HG03066 (cell line): Measurements from ENCODE around the gene KPNA2.
"Not testable (repeated sequence)": the region's sequence is repeated elsewhere in the genome, so short reads cannot be mapped to it uniquely, and the experiment has no call there.

Experiments
- ATAC-seq: cut with Tn5 transposase; IDR thresholded peaks from one replicate; pipeline ENCODE4 v1.9.1; 2021; ENCODE audit warnings: low read depth; ENCODE audit not compliant: unreplicated experiment

KPNA2 gene

GRCh38 chr17:68019675-68020408, 15.7 kb upstream of the KPNA2 start:
- ATAC-seq, result peak; percentile 92

DNA sequence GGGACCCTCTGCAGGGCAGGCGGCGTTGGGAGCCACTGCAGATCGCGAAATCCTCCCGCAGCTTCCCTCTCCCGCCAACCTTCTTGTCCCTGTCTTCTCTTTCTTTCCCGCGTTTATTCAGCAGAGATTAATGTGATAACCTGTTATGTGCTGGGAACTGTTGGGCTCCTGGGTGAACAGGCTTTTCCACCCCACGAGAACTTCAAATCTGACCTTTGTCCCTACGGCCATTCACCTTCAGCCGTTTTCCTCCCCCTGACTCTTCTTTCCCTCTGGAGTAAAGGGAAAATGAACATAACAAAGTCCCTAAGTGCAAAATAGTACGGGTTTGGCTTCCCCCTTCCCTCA, 15.2 kb upstream of the KPNA2 start:
- no peak for ATAC-seq

DNA sequence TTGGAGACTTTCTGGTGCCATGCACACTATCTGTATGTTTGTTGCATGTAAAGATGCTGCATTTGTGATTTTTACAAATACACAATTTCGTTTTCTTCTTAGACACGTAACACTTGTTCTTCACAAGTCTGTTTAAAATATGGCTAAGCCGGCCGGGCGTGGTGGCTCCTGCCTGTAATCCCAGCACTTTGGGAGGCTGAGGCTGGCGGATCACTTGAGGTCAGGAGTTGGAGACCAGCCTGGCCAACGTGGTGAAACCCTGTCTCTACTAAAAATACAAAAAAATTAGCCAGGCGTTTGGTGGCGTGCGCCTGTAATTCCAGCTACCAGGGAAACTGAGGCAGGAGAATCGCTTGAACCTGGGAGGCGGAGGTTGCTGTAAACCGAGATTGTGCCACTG, 14.7 kb upstream of the KPNA2 start:
- ATAC-seq, result not testable (repeated sequence)

GRCh38 chr17:68021963-68022362, 13.6 kb upstream of the KPNA2 start:
- ATAC-seq, result no peak

DNA sequence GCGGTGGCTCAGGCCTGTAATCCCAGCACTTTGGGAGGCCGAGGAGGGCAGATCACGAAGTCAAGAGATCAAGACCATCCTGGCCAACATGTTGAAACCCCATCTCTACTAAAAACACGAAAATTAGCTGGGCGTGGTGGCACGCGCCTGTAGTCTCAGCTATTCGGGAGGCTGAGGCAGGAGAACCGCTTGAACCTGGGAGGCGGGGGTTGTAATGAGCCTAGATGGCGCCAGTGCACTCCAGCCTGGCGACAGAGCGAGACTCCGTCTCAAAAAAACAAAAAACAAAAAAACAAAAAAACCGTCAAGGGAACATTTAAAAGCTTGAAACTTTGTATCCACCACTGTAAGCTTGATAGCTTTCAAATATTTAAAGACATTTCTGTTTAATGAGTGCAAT, 13.0 kb upstream of the KPNA2 start:
- not testable (repeated sequence) for ATAC-seq

GRCh38 chr17:68029512-68030215, 5.9 kb upstream of the KPNA2 start:
- no peak for ATAC-seq

DNA sequence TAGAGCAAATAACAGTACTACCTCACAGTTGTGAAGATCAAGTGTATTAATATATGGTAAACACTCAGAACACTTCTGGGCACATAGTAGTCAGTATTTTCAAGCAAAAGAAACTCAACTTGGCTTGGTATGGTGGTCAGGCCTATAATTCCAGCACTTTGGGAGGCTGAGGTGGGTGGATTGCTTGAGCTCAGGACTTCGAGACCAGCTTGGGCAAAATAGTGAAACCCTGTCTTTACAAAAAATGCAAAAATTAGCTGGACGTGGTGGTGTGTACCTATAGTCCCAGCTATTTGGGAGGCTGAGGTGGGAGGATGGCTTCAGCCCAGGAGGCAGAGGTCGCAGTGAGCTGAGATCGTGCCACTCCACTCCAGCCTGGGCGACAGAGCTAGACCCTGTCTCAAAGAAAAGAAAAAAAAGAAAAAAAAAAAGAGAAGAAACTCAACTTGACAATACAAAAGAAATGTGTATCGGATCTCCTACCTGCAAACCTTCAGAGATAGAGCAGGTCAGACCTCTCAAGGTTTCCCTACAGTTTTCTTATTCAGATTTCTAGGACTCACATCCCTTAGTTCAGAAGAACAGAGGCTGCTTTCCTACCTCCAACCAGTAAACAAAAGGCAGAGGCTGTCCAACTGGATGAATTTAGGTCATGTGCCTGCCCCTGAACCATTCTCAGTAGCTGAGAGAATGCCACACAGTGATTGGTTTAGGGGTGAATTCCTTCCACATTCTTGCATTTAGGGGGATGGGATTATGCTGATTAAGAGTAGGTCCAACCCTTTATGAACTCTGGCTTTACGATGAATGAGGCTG, 1.7 kb upstream of the KPNA2 start:
- no peak for ATAC-seq

DNA sequence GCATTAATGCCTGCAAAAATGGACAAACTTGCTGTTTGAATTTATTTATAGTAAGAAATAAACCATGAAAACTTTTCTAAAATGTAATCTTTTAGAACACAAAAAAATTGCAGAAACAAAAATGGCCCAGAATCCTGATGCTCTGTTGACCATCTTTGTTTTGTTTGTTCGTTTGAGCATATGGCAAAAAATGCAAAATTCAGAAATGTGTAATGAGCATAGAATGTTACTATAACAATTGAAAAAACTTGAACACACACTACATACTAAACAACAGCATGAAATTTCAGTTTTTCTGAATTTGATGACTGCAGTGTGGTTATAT, 1.1 kb upstream of the KPNA2 start:
- no peak for ATAC-seq

- ATAC-seq, result peak; percentile 81
Observed at GRCh38 chr17:68035131-68035522, 408 bp upstream of the KPNA2 start.

- ATAC-seq, result no peak
Observed at GRCh38 chr17:68036304-68037147, 991 bp downstream of the KPNA2 start.

- ATAC-seq, result no peak
Observed at GRCh38 chr17:68047153-68047846, 11.8 kb downstream of the KPNA2 start.

GRCh38 chr17:68047890-68048542, 12.5 kb downstream of the KPNA2 start:
- not testable (repeated sequence) for ATAC-seq

GRCh38 chr17:68048996-68049395, 13.5 kb downstream of the KPNA2 start:
- no peak for ATAC-seq

- ATAC-seq, result not testable (repeated sequence)
Observed at GRCh38 chr17:68049812-68050437, 14.4 kb downstream of the KPNA2 start.

DNA sequence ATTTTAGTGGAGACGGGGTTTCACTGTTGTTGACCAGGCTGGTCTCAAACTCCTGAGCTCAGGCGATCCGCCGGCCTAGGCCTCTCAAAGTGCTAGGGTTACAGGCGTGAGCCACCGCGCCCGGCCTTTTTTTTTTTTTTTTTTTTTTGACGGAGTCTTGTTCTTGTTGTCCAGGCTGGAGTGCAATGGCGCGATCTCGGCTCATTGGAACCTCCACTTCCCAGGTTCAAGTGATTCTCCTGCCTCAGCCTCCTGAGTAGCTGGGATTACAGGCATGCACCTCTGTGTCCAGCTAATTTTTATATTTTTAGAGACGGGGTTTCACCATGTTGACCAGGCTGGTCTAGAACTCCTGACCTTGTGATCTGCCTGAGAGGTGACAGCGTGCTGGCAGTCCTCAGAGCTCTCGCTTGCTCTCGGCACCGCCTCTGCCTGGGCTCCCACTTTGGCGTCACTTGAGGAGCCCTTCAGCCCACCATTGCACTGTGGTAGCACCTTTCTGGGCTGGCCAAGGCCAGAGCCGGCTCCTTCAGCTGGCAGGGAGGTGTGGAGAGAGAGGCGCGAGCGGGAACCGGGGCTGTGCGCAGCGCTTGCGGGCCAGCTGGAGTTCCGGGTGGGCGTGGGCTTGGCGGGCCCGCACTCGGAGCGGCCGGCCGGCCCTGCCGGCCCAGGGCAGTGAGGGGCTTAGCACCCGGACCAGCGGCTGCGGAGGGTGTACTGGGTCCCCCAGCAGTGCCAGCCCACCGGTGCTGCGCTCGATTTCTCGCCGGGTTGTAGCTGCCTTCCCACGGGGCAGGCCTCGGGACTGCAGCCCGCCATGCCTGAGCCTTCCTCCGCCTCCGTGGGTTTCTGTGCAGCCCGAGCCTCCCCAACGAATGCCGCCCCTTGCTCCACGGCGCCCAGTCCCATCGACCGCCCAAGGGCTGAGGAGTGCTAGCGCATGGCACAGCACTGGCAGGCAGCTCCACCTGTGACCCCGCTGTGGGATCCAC, 16.1 kb downstream of the KPNA2 start:
- not testable (repeated sequence) for ATAC-seq

GRCh38 chr17:68052810-68053209, 17.3 kb downstream of the KPNA2 start:
- ATAC-seq, result no peak

GRCh38 chr17:68053231-68054013, 17.9 kb downstream of the KPNA2 start:
- ATAC-seq, result no peak
